Endodermal cell (in vitro differentiated cells): ENCODE measurements around the gene RTBDN. TPM values are rescaled to one million over a fixed set of nuclear protein-coding genes. Genes with fewer than 3 reads are reported as not detected.

ENCODE experiments used
- DNase-seq: peaks from one replicate; pipeline ENCODE4 v3.0.0-alpha.2; 2017
- H3K27ac ChIP-seq: 2 replicates; pipeline ENCODE4 v1.5.1; 2013; ENCODE audit warnings: mild to moderate bottlenecking, low read depth, low read length, moderate library complexity
- H3K27me3 ChIP-seq: 2 replicates; pipeline ENCODE4 v1.6.1; 2013; ENCODE audit warnings: mild to moderate bottlenecking, low read length, moderate library complexity; ENCODE audit not compliant: insufficient read depth, control insufficient read depth, poor library complexity, severe bottlenecking
- H3K36me3 ChIP-seq: 2 replicates; pipeline ENCODE4 v1.7.0; 2013; ENCODE audit warnings: mild to moderate bottlenecking, low read length, moderate library complexity; ENCODE audit not compliant: control insufficient read depth, insufficient read depth
- H3K4me1 ChIP-seq: one replicate; pipeline ENCODE4 v1.7.0; 2013; ENCODE audit warnings: low read length; ENCODE audit not compliant: control insufficient read depth, insufficient read depth
- H3K4me3 ChIP-seq: 2 replicates; pipeline ENCODE4 v1.5.1; 2013; ENCODE audit warnings: mild to moderate bottlenecking, low read length, moderate library complexity
- H3K9ac ChIP-seq: 2 replicates; pipeline ENCODE4 v1.6.1; 2013; ENCODE audit warnings: mild to moderate bottlenecking, low read length, moderate library complexity; ENCODE audit not compliant: poor library complexity, severe bottlenecking; ENCODE audit errors: extremely low read depth
- H3K9me3 ChIP-seq: 2 replicates; pipeline ENCODE4 v1.6.1; 2013; ENCODE audit warnings: mild to moderate bottlenecking, low read length, moderate library complexity; ENCODE audit not compliant: control insufficient read depth
- H3K27ac Mint-ChIP-seq: 2 replicates; pipeline ENCODE4 v1.8.0; 2020; ENCODE audit warnings: mixed read lengths
- H3K27me3 Mint-ChIP-seq: 2 replicates; pipeline ENCODE4 v1.8.0; 2021; ENCODE audit warnings: mild to moderate bottlenecking, mixed read lengths; ENCODE audit not compliant: insufficient read depth
- H3K36me3 Mint-ChIP-seq: 2 replicates; pipeline ENCODE4 v1.8.0; 2020; ENCODE audit warnings: low read depth, mixed read lengths
- H3K4me1 Mint-ChIP-seq: 2 replicates; pipeline ENCODE4 v1.8.0; 2020; ENCODE audit warnings: mixed read lengths
- H3K4me3 Mint-ChIP-seq: 2 replicates; pipeline ENCODE4 v1.8.0; 2020; ENCODE audit warnings: mild to moderate bottlenecking, moderate library complexity, mixed read lengths
- H3K9me3 Mint-ChIP-seq: 2 replicates; pipeline ENCODE4 v1.8.0; 2020; ENCODE audit warnings: mild to moderate bottlenecking, mixed read lengths
- CTCF ChIP-seq: fragments of 200-600 bp; sonication (generic); conservative IDR thresholded peaks from 2 replicates; pipeline ENCODE4 v1.5.0; 2021; ENCODE audit warnings: antibody characterized with exemption, mild to moderate bottlenecking
- WGBS, 2 experiments: methylation state at CpG; one replicate each; pipeline versions ENCODE4 v1.1.5 to v1.1.7; 2013; ENCODE audit warnings: missing lambda C conversion rate in 2 of 2, mixed read lengths in 1 of 2; ENCODE audit not compliant: insufficient coverage in 1 of 2, insufficient read length in 1 of 2; 5-methylcytosine and 5-hydroxymethylcytosine counted together
- total RNA-seq, 2 donors: library from RNA; stranded (reverse); fragmentation: NEBNext Ultra II Directional in 1 of 2; extraction: Animal tissue kit (Norgen Biotek cat#: 25700) in 1 of 2; gene quantifications; 2 replicates in 1 of 2; 3 replicates in 1 of 2; pipeline ENCODE4 v1.2.1, GENCODE V29; 2021

RTBDN gene
- total RNA-seq, 2 donors from 2014 or later: 0.68 to 1.7 TPM

GRCh38 chr19:12797141-12797587, 37.2 kb downstream of the RTBDN start:
- peak overlapping the region; percentile 45 for H3K27ac Mint-ChIP-seq
- H3K27ac ChIP-seq: no peak overlapping the region
- no peak overlapping the region for H3K4me3 ChIP-seq
- no peaks in the 10 kb centered on the region for H3K9me3 Mint-ChIP-seq
- peaks cover under 1% of the 10 kb centered on the region for H3K27me3 Mint-ChIP-seq
- no peak for DNase-seq
- H3K4me1 ChIP-seq: peaks cover 5% of the 10 kb centered on the region
- peaks cover 22% of the 10 kb centered on the region for H3K36me3 ChIP-seq
- H3K27me3 ChIP-seq: no peaks in the 10 kb centered on the region
- H3K9ac ChIP-seq: no peak overlapping the region
- WGBS, 2 experiments: 93 to 97% methylated on average over 6 of the region's 6 CpGs
- no peak for TF ChIP-seq CTCF
- no peaks in the 10 kb centered on the region for H3K9me3 ChIP-seq
- peaks cover 21% of the 10 kb centered on the region for H3K4me1 Mint-ChIP-seq
- no peak overlapping the region for H3K4me3 Mint-ChIP-seq
- H3K36me3 Mint-ChIP-seq: peaks cover 15% of the 10 kb centered on the region

GRCh38 chr19:12796146-12797071, 38.0 kb downstream of the RTBDN start:
- DNase-seq: peak; percentile 94
- Histone ChIP-seq H3K36me3 (peaks cover 22% of the 10 kb centered on the region), H3K27me3 (no peaks in the 10 kb centered on the region), H3K27ac (no peak overlapping the region), H3K4me1 (peaks cover 5% of the 10 kb centered on the region), H3K9ac (no peak overlapping the region), H3K9me3 (no peaks in the 10 kb centered on the region), H3K4me3 (no peak overlapping the region)
- 25 to 39% methylated on average over 7 to 18 of the region's 18 CpGs for WGBS, 2 experiments
- no peaks in the 10 kb centered on the region for H3K9me3 Mint-ChIP-seq
- peaks cover 20% of the 10 kb centered on the region for H3K4me1 Mint-ChIP-seq
- TF ChIP-seq CTCF: peak; percentile 97
- H3K36me3 Mint-ChIP-seq: peaks cover 15% of the 10 kb centered on the region
- H3K27me3 Mint-ChIP-seq: no peaks in the 10 kb centered on the region
- H3K4me3 Mint-ChIP-seq: no peak overlapping the region
- peak overlapping the region; percentile 45 for H3K27ac Mint-ChIP-seq

GRCh38 chr19:12794971-12795381, 39.4 kb downstream of the RTBDN start:
- no peak for DNase-seq
- peaks cover 22% of the 10 kb centered on the region for H3K4me1 Mint-ChIP-seq
- H3K4me3 Mint-ChIP-seq: peak overlapping the region; percentile 74
- no peaks in the 10 kb centered on the region for H3K9me3 Mint-ChIP-seq
- 95% methylated on average over 6 to 9 of the region's 9 CpGs for WGBS, 2 experiments
- H3K36me3 ChIP-seq: peaks cover 16% of the 10 kb centered on the region
- H3K27me3 Mint-ChIP-seq: peaks cover 9% of the 10 kb centered on the region
- H3K36me3 Mint-ChIP-seq: peaks cover 15% of the 10 kb centered on the region
- peaks cover 9% of the 10 kb centered on the region for H3K27me3 ChIP-seq
- no peak overlapping the region for H3K4me3 ChIP-seq
- H3K9ac ChIP-seq: no peak overlapping the region
- H3K27ac ChIP-seq: no peak overlapping the region
- H3K9me3 ChIP-seq: no peaks in the 10 kb centered on the region
- no peak for TF ChIP-seq CTCF
- peaks cover 5% of the 10 kb centered on the region for H3K4me1 ChIP-seq
- no peak overlapping the region for H3K27ac Mint-ChIP-seq
